Activated CD8-positive, alpha-beta memory T cell treated with anti-CD3 and anti-CD28 coated beads, Interleukin-2, amount 50 U/mL, for 48 hours (primary cell): Measurements from ENCODE around the gene DVL3.
A peak's percentile ranks its signal among the peaks of the same experiment; 100 is the strongest.
"Not testable (repeated sequence)": the region's sequence is repeated elsewhere in the genome, so short reads cannot be mapped to it uniquely, and the experiment has no call there.

Experiments used
- DNase-seq: peaks from one replicate; pipeline ENCODE4 v3.0.0-alpha.2; 2020

DVL3 gene

GRCh38 chr3:184156522-184156955 lies 1.4 kb downstream of the DVL3 start:
- DNase-seq = no peak

- DNase-seq = no peak
Observed at GRCh38 chr3:184157206-184157605, 2.0 kb downstream of the DVL3 start.

- DNase-seq = no peak
Observed at GRCh38 chr3:184158404-184158803, 3.2 kb downstream of the DVL3 start.

GRCh38 chr3:184160456-184160855 lies 5.3 kb downstream of the DVL3 start:
- no peak for DNase-seq

- DNase-seq = not testable (repeated sequence)
Observed at GRCh38 chr3:184162571-184163070, 7.4 kb downstream of the DVL3 start.

- DNase-seq = no peak
Observed at GRCh38 chr3:184164648-184165330, 9.6 kb downstream of the DVL3 start.

- no peak for DNase-seq
Observed at GRCh38 chr3:184165543-184165942, 10.4 kb downstream of the DVL3 start.

GRCh38 chr3:184166671-184167070 lies 11.5 kb downstream of the DVL3 start:
- no peak for DNase-seq

GRCh38 chr3:184167786-184168185 lies 12.6 kb downstream of the DVL3 start:
- DNase-seq = no peak

GRCh38 chr3:184168363-184169120 lies 13.4 kb downstream of the DVL3 start:
- DNase-seq = no peak

GRCh38 chr3:184169896-184170875 lies 15.0 kb downstream of the DVL3 start:
- no peak for DNase-seq

GRCh38 chr3:184171562-184171961 lies 16.4 kb downstream of the DVL3 start:
- DNase-seq = no peak

GRCh38 chr3:184172681-184173373 lies 17.6 kb downstream of the DVL3 start:
- no peak for DNase-seq

- no peak for DNase-seq
Observed at GRCh38 chr3:184173374-184173722, 18.2 kb downstream of the DVL3 start.

GRCh38 chr3:184174284-184174645 lies 19.1 kb downstream of the DVL3 start:
- DNase-seq = no peak

GRCh38 chr3:184174646-184175492 lies 19.7 kb downstream of the DVL3 start, which contains the start of gene AP2M1:
AP2M1 (plus strand) TSS chr3:184174855; CDS start chr3:184176994, 2,139 bp downstream.
- DNase-seq = peak; percentile 98

- no peak for DNase-seq
Observed at GRCh38 chr3:184175506-184175905, 20.3 kb downstream of the DVL3 start.

- no peak for DNase-seq
Observed at GRCh38 chr3:184175981-184176376, 20.8 kb downstream of the DVL3 start.

- no peak for DNase-seq
Observed at GRCh38 chr3:184176377-184177330, 21.5 kb downstream of the DVL3 start.

- DNase-seq = no peak
Observed at GRCh38 chr3:184177331-184177731, 22.2 kb downstream of the DVL3 start.
